Large intestine (tissue), 12 donors: ENCODE results near the gene ABCD3. TPM values are rescaled to one million over a fixed set of nuclear protein-coding genes. Genes with fewer than 3 reads are reported as not detected.
"Not testable (repeated sequence)": the region's sequence is repeated elsewhere in the genome, so short reads cannot be mapped to it uniquely, and the experiment has no call there.

ENCODE experiments used
- DNase-seq, 2 donors: peaks; one replicate each; pipeline versions ENCODE4 v3.0.0 to v3.0.0-alpha.2; 2013
- H3K27ac ChIP-seq: one replicate; pipeline ENCODE4 v1.5.1; 2013; ENCODE audit warnings: low read length
- H3K27me3 ChIP-seq: 2 replicates; pipeline ENCODE4 v1.6.1; 2013; ENCODE audit warnings: low read length; ENCODE audit not compliant: control insufficient read depth, insufficient read depth
- H3K36me3 ChIP-seq: 2 replicates; pipeline ENCODE4 v1.6.1; 2013; ENCODE audit warnings: low read length; ENCODE audit not compliant: control insufficient read depth, insufficient read depth
- H3K4me1 ChIP-seq: one replicate; pipeline ENCODE4 v1.6.1; 2013; ENCODE audit warnings: low read length; ENCODE audit not compliant: control insufficient read depth, insufficient read depth
- H3K4me3 ChIP-seq: one replicate; pipeline ENCODE4 v1.5.1; 2013; ENCODE audit warnings: low read length
- H3K9me3 ChIP-seq: one replicate; pipeline ENCODE4 v1.6.1; 2013; ENCODE audit warnings: mild to moderate bottlenecking, low read depth, low read length, moderate library complexity; ENCODE audit not compliant: control insufficient read depth
- WGBS: methylation state at CpG from one replicate; pipeline ENCODE4 v1.1.5; 2013; ENCODE audit warnings: low lambda C conversion rate; ENCODE audit not compliant: insufficient coverage; 5-methylcytosine and 5-hydroxymethylcytosine counted together
- long read RNA-seq, 11 donors: transcript quantifications; one replicate each; lab custom pipeline, GENCODE V29; 2026
- polyA plus RNA-seq: library from polyadenylated mRNA; unstranded; fragments of 120-200 nt; gene quantifications from one replicate; pipeline ENCODE4 v1.2.1, GENCODE V29; 2013

The ABCD3 gene
- polyA plus RNA-seq, result 43.1 TPM
- long read RNA-seq, donor 1, partial matches to known transcripts, result 0 of 2 reads
- long read RNA-seq, donor 1, other reads (novel, unspliced or antisense), result 0 of 2 reads
- long read RNA-seq, donor 2, transcript ABCD3-202 (23 exons, 3,538 nt), result major isoform, 8 of 10 reads
- long read RNA-seq, donor 2, partial matches to known transcripts, result 0 of 10 reads
- long read RNA-seq, donor 2, other reads (novel, unspliced or antisense), result 0 of 10 reads
- long read RNA-seq, donor 3, result 0 reads
- long read RNA-seq, donor 4, partial matches to known transcripts, result 6 of 7 reads
- long read RNA-seq, donor 4, other reads (novel, unspliced or antisense), result 0 of 7 reads
- long read RNA-seq, donor 5, transcript ABCD3-202 (23 exons, 3,538 nt), result major isoform, 5 of 5 reads
- long read RNA-seq, donor 5, partial matches to known transcripts, result 0 of 5 reads
- long read RNA-seq, donor 5, other reads (novel, unspliced or antisense), result 0 of 5 reads
- long read RNA-seq, donor 6, transcript ABCD3-202 (23 exons, 3,538 nt), result major isoform, 5 of 12 reads
- long read RNA-seq, donor 6, partial matches to known transcripts, result 7 of 12 reads
- long read RNA-seq, donor 6, other reads (novel, unspliced or antisense), result 0 of 12 reads
- long read RNA-seq, donor 7, full-length matches to known transcripts, result 3 of 8 reads
- long read RNA-seq, donor 7, partial matches to known transcripts, result 5 of 8 reads
- long read RNA-seq, donor 7, other reads (novel, unspliced or antisense), result 0 of 8 reads
- long read RNA-seq, donor 8, partial matches to known transcripts, result 0 of 3 reads
- long read RNA-seq, donor 8, other reads (novel, unspliced or antisense), result 0 of 3 reads
- long read RNA-seq, donor 9, transcript ABCD3-202 (23 exons, 3,538 nt), result major isoform, 5 of 5 reads
- long read RNA-seq, donor 9, partial matches to known transcripts, result 0 of 5 reads
- long read RNA-seq, donor 9, other reads (novel, unspliced or antisense), result 0 of 5 reads
- long read RNA-seq, donor 10, transcript ABCD3-202 (23 exons, 3,538 nt), result major isoform, 9 of 9 reads
- long read RNA-seq, donor 10, partial matches to known transcripts, result 0 of 9 reads
- long read RNA-seq, donor 10, other reads (novel, unspliced or antisense), result 0 of 9 reads
- long read RNA-seq, donor 11, full-length matches to known transcripts, result 7 of 7 reads
- long read RNA-seq, donor 11, partial matches to known transcripts, result 0 of 7 reads
- long read RNA-seq, donor 11, other reads (novel, unspliced or antisense), result 0 of 7 reads

- H3K4me3 ChIP-seq, result peak within 1 kb of the TSS; percentile 91
- H3K27me3 ChIP-seq, result no peaks in the 10 kb centered on the region
- no peaks in the 10 kb centered on the region for H3K36me3 ChIP-seq
- peak within 1 kb of the TSS; percentile 87 for H3K27ac ChIP-seq
- no peaks in the 10 kb centered on the region for H3K9me3 ChIP-seq
- no CpG with 5 or more reads among the region's 84 CpGs for whole genome bisulfite sequencing
- H3K4me1 ChIP-seq, result peaks cover 9% of the 10 kb centered on the region
- DNase-seq, result peak; percentile 98 to 99
These were observed at the start of gene ABCD3 for GRCh38 chr1:94417978-94418663. Gene ABCD3 (plus strand): TSS chr1:94418389. CDS start chr1:94418479, 90 bp downstream.

GRCh38 chr1:94372771-94373170, 45.4 kb upstream of the ABCD3 start:
- not testable (repeated sequence) for H3K27ac ChIP-seq, H3K36me3 ChIP-seq, H3K4me1 ChIP-seq, DNase-seq, H3K9me3 ChIP-seq, H3K4me3 ChIP-seq, H3K27me3 ChIP-seq

- not testable (repeated sequence) for H3K27ac ChIP-seq, H3K4me3 ChIP-seq, H3K27me3 ChIP-seq, H3K9me3 ChIP-seq, DNase-seq, H3K4me1 ChIP-seq, H3K36me3 ChIP-seq
- no CpG with 5 or more reads among the region's 2 CpGs for WGBS
These were observed 44.9 kb upstream of the ABCD3 start for GRCh38 chr1:94373311-94373710.

- H3K27ac ChIP-seq, H3K9me3 ChIP-seq, H3K36me3 ChIP-seq, DNase-seq, H3K27me3 ChIP-seq, H3K4me3 ChIP-seq, H3K4me1 ChIP-seq: not testable (repeated sequence)
- 90% methylated on average over 2 of the region's 7 CpGs for WGBS
These were observed 42.5 kb upstream of the ABCD3 start for GRCh38 chr1:94375666-94376065.

GRCh38 chr1:94378493-94378892, 39.7 kb upstream of the ABCD3 start:
- no CpG with 5 or more reads among the region's 2 CpGs for WGBS
- not testable (repeated sequence) for H3K27ac ChIP-seq

GRCh38 chr1:94379615-94380014, 38.6 kb upstream of the ABCD3 start:
- H3K4me1 ChIP-seq, result peaks cover 16% of the 10 kb centered on the region
- H3K36me3 ChIP-seq, result no peaks in the 10 kb centered on the region
- no peaks in the 10 kb centered on the region for H3K9me3 ChIP-seq
- WGBS, result no CpG with 5 or more reads among the region's 3 CpGs
- H3K4me3 ChIP-seq, result no peak overlapping the region
- no peak overlapping the region for H3K27ac ChIP-seq
- H3K27me3 ChIP-seq, result no peaks in the 10 kb centered on the region
- DNase-seq, result peak; percentile 33 to 60

More at GRCh38 chr1:94378493-94378892, 39.7 kb upstream of the ABCD3 start:
- H3K27me3 ChIP-seq, H3K4me3 ChIP-seq, H3K9me3 ChIP-seq, DNase-seq, H3K36me3 ChIP-seq: not testable (repeated sequence)
- peaks cover 11% of the 10 kb centered on the region for H3K4me1 ChIP-seq

GRCh38 chr1:94382201-94382600, 36.0 kb upstream of the ABCD3 start:
- Histone ChIP-seq H3K27me3 (no peaks in the 10 kb centered on the region), H3K9me3 (no peaks in the 10 kb centered on the region), H3K36me3 (no peaks in the 10 kb centered on the region), H3K4me1 (peaks cover 33% of the 10 kb centered on the region), H3K4me3 (no peak overlapping the region), H3K27ac (no peak overlapping the region)
- no peak for DNase-seq
- WGBS, result 80% methylated on average over 1 of the region's 3 CpGs

- no peaks in the 10 kb centered on the region for H3K27me3 ChIP-seq
- H3K36me3 ChIP-seq, result no peaks in the 10 kb centered on the region
- DNase-seq, result peak; percentile 95 to 99
- H3K4me1 ChIP-seq, result peaks cover 39% of the 10 kb centered on the region
- H3K4me3 ChIP-seq, result no peak overlapping the region
- WGBS, result 0% methylated on average over 1 of the region's 4 CpGs
- peak overlapping the region; percentile 90 for H3K27ac ChIP-seq
- H3K9me3 ChIP-seq, result no peaks in the 10 kb centered on the region
These were observed 34.2 kb upstream of the ABCD3 start for GRCh38 chr1:94383966-94384408.

GRCh38 chr1:94384485-94385265, 33.5 kb upstream of the ABCD3 start:
- peak; percentile 54 to 91 for DNase-seq
- Histone ChIP-seq H3K36me3 (no peaks in the 10 kb centered on the region), H3K4me1 (peaks cover 39% of the 10 kb centered on the region), H3K27me3 (no peaks in the 10 kb centered on the region), H3K4me3 (no peak overlapping the region), H3K27ac (peak overlapping the region; percentile 90), H3K9me3 (peaks cover 2% of the 10 kb centered on the region)
- WGBS, result no CpG with 5 or more reads among the region's 4 CpGs
